ENCODE measurements around the gene ANGPTL1. TPM values are rescaled to one million over a fixed set of nuclear protein-coding genes. Genes with fewer than 3 reads are reported as not detected.

Gene ANGPTL1
- total and polyA plus RNA-seq, 10 of the 15 experiments (the other 5 are each of a cell fraction or from before 2014, with no cell fraction given) = not detected

GRCh38 chr1:178919581-178919980 is 48.7 kb upstream of the ANGPTL1 start (continued):
- TF ChIP-seq ETV6 (conservative IDR thresholded peaks at IDR 0.05 in 1 of 2, IDR thresholded peaks at IDR 0.05 in 1 of 2; ENCODE audit: borderline replicate concordance in 1 of 2, low read depth in 1 of 2) (no peak), MLLT1 (IDR thresholded peaks at IDR 0.05) (no peak), NR2F1 (conservative IDR thresholded peaks at IDR 0.05) (no peak), KDM1A (IDR thresholded peaks at IDR 0.05; ENCODE audit: borderline replicate concordance) (no peak), STAT1 (conservative IDR thresholded peaks at IDR 0.05) (no peak), CEBPB (IDR thresholded peaks at IDR 0.05; ENCODE audit: borderline replicate concordance in 1 of 2, low read depth in 2 of 2, low read length in 2 of 2) (no peak), RELB (IDR thresholded peaks at IDR 0.05; ENCODE audit: low read depth) (no peak), NFXL1 (IDR thresholded peaks at IDR 0.05; ENCODE audit: borderline replicate concordance) (no peak), NRF1 (conservative IDR thresholded peaks at IDR 0.05; ENCODE audit: low read depth, low read length) (no peak)

GRCh38 chr1:178918955-178919354 is 48.1 kb upstream of the ANGPTL1 start:
- RAD21 ChIA-PET (ENCODE audit: unreplicated experiment) = no interaction called here
- TF ChIP-seq PKNOX1 (IDR thresholded peaks at IDR 0.05) (no peak), E2F4 (IDR thresholded peaks at IDR 0.05; ENCODE audit: low read depth, low read length) (no peak), ZSCAN29 (IDR thresholded peaks at IDR 0.05) (no peak), RELB (IDR thresholded peaks at IDR 0.05; ENCODE audit: low read depth) (no peak), STAT3 (IDR thresholded peaks at IDR 0.05; ENCODE audit: low read depth, low read length) (no peak), POLR2A (IDR thresholded peaks at IDR 0.05; ENCODE audit: low read depth, low read length) (no peak), RAD51 (IDR thresholded peaks at IDR 0.05) (no peak), CREM (IDR thresholded peaks at IDR 0.05; ENCODE audit: low read depth) (no peak)

More at GRCh38 chr1:178918955-178919354, 48.1 kb upstream of the ANGPTL1 start:
- no peak overlapping the region for H2AFZ ChIP-seq (ENCODE audit: control insufficient read depth, low read depth, low read length)
- H3K4me1 ChIP-seq (ENCODE audit: control insufficient read depth, insufficient read depth, low read length) = peaks cover 23% of the 10 kb centered on the region
- POLR2A ChIA-PET = no interaction called here
- H3K4me3 ChIP-seq = no peak overlapping the region
- WGBS (ENCODE audit: insufficient coverage, insufficient replicate concordance, low lambda C conversion rate, missing lambda C conversion rate) = 80% methylated on average over 2 of the region's 2 CpGs
- CTCF ChIA-PET = no interaction called here
- no peaks in the 10 kb centered on the region; the same call in 2 of the 3 replicates for H3K9me3 ChIP-seq (replicated peaks; ENCODE audit: control insufficient read depth, insufficient read depth, low read length)
- H3K9ac ChIP-seq (ENCODE audit: control insufficient read depth, insufficient read depth, low read length) = no peak overlapping the region
- no peaks in the 10 kb centered on the region for H3K36me3 ChIP-seq (ENCODE audit: control insufficient read depth in 2 of 2, insufficient read depth in 2 of 2, low read length in 1 of 2)
- H3K79me2 ChIP-seq (ENCODE audit: control insufficient read depth, insufficient read depth, low read length) = no peaks in the 10 kb centered on the region
- no peaks in the 10 kb centered on the region; a peak in 1 of 4 replicates for H3K27me3 ChIP-seq (replicated peaks in 1 of 2; ENCODE audit: control insufficient read depth in 2 of 2, insufficient read depth in 2 of 2, low read length in 1 of 2)
- H4K20me1 ChIP-seq (ENCODE audit: control insufficient read depth, insufficient read depth) = no peaks in the 10 kb centered on the region
- in situ Hi-C loops (cut with MboI) (no loop called here), intact Hi-C loops (cut with micrococcal nuclease; ENCODE audit: unreplicated experiment) (no loop called here)
- no peak for ATAC-seq
- FAIRE-seq = no peak
- SMC1A ChIA-PET (ENCODE audit: uncharacterized antibody, unreplicated experiment) = no interaction called here
- DNase-seq (ENCODE audit: low read depth, low spot score) = no peak
- BruUV-seq (replicated peaks) = no TSS peak
- H3K4me2 ChIP-seq (ENCODE audit: control insufficient read depth, insufficient read depth) = no peak overlapping the region
- no peak overlapping the region for H3K27ac ChIP-seq (ENCODE audit: control insufficient read depth, insufficient read depth)

All from GM12878 (cell line).